Sigmoid colon (tissue), 7 donors: ENCODE measurements around the gene MIPEP. TPM values are rescaled to one million over a fixed set of nuclear protein-coding genes. Genes with fewer than 3 reads are reported as not detected.

Experiments used
- DNase-seq: peaks from one replicate; pipeline ENCODE4 v3.0.0-alpha.2; 2019
- H3K27ac ChIP-seq, 4 donors: fragments of 200-600 bp; sonication (generic); one replicate each; pipeline ENCODE4 v1.5.1; 2016 to 2019; ENCODE audit warnings: mild to moderate bottlenecking in 1 of 4
- H3K27me3 ChIP-seq, 3 donors: fragments of 200-600 bp; sonication (generic); one replicate each; pipeline ENCODE4 v1.5.1; 2019; ENCODE audit warnings: mild to moderate bottlenecking in 1 of 3
- H3K36me3 ChIP-seq, 4 donors: fragments of 200-600 bp; sonication (generic); one replicate each; pipeline ENCODE4 v1.5.1; 2016 to 2019
- H3K4me1 ChIP-seq, 4 donors: fragments of 200-600 bp; sonication (generic); one replicate each; pipeline ENCODE4 v1.5.1; 2017 to 2019
- H3K4me3 ChIP-seq, 4 donors: fragments of 200-600 bp; sonication (generic); one replicate each; pipeline ENCODE4 v1.5.1; 2017 to 2019; ENCODE audit warnings: mild to moderate bottlenecking in 2 of 4, moderate library complexity in 1 of 4
- H3K9me3 ChIP-seq, 4 donors: fragments of 200-600 bp in 3 of 4; sonication (generic) in 3 of 4; one replicate each; pipeline versions ENCODE4 v1.5.1 to v1.6.1; 2013 to 2019
- CTCF ChIP-seq, 4 experiments: fragments of 450-650 bp in 3 of 4; fragments of 200-600 bp in 1 of 4; IDR thresholded peaks; one replicate each; pipeline ENCODE4 v1.5.1; 2016 to 2019; ENCODE audit warnings: antibody characterized with exemption in 4 of 4, mild to moderate bottlenecking in 3 of 4, moderate library complexity in 2 of 4
- EP300 ChIP-seq, 4 donors: sonication (generic); formaldehyde crosslinking; IDR thresholded peaks; one replicate each; pipeline ENCODE4 v1.6.1; 2017; ENCODE audit warnings: antibody characterized with exemption in 4 of 4
- POLR2A ChIP-seq, 2 donors: fragments of 450-650 bp; IDR thresholded peaks; one replicate each; pipeline ENCODE4 v1.6.1; 2016; ENCODE audit warnings: antibody characterized with exemption in 2 of 2, mild to moderate bottlenecking in 2 of 2, moderate library complexity in 2 of 2
- POLR2AphosphoS5 ChIP-seq, 4 donors: sonication (generic); formaldehyde crosslinking; IDR thresholded peaks; one replicate each; pipeline ENCODE4 v1.6.1; 2017; ENCODE audit warnings: antibody characterized with exemption in 4 of 4
- WGBS, 2 donors: extraction: QIAGEN DNeasy Blood & Tissue Kit; methylation state at CpG; one replicate each; pipeline ENCODE4 v1.1.7; 2013; 5-methylcytosine and 5-hydroxymethylcytosine counted together
- intact Hi-C: fragments of 100-400 bp; cut with DNase I; formaldehyde crosslinking; loops from one replicate; pipeline ENCODE4 v1.15.1; 2023
- polyA plus RNA-seq, 3 donors: library from polyadenylated mRNA; stranded (reverse); fragments of 200-250 nt; gene quantifications; one replicate each; pipeline ENCODE4 v1.2.3, GENCODE V29; 2013
- total RNA-seq, 4 donors: library from RNA; depleted of rRNA; stranded (reverse); fragments of >200 nt; gene quantifications; one replicate each; pipeline ENCODE4 v1.1.0, GENCODE V29; 2016
- donor health status: healthy with polysubstance abuse.
- donor health status: Bipolar disorder and iron deficiency.
- donor health status: healthy.

The MIPEP gene
- total and polyA plus RNA-seq, 7 donors, result 10.7 to 20.5 (median 11.4) TPM

DNA sequence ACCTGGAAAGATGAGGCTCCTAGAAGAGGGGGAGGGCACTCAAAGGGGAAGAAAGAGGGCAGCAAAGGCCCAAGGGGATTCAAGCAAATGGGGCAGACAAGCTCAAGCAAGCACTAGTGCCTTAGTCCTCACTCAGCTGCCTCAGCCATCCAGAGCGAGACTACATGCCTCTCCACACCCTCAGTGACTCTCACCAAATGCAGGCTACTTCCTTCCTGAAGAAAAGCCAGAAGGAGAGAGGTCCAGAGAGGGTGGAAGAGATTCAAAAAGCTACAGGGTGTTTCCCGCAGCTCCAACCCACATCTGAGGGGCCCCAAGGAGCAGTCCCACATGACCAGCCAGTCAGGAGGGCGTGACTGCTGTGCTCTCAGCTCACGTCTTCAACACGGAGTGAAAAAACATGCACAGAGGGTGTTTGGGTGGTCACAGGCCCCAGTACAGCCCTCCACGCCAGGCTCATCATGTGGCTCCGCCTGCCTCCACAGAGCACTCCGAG is 40.5 kb downstream of the MIPEP start:
- 67 to 86% methylated on average over 8 of the region's 8 CpGs for WGBS, 2 donors
- H3K27me3 ChIP-seq, result no peaks in the 10 kb centered on the region
- H3K36me3 ChIP-seq, result peaks cover 0 to 6% (median 1%) of the 10 kb centered on the region in 4 donors
- no peaks in the 10 kb centered on the region for H3K9me3 ChIP-seq
- no peak for TF ChIP-seq CTCF (IDR thresholded peaks at IDR 0.05)
- no peak for TF ChIP-seq POLR2AphosphoS5 (IDR thresholded peaks at IDR 0.05)
- no peak for TF ChIP-seq POLR2A (IDR thresholded peaks at IDR 0.05)
- TF ChIP-seq EP300 (IDR thresholded peaks at IDR 0.05), result no peak
- DNase-seq, result no peak
- intact Hi-C loops, result no loop called here
- no peak overlapping the region for H3K4me3 ChIP-seq
- no peak overlapping the region for H3K27ac ChIP-seq
- peaks cover 0 to 10% (median 9%) of the 10 kb centered on the region in 4 donors for H3K4me1 ChIP-seq

DNA sequence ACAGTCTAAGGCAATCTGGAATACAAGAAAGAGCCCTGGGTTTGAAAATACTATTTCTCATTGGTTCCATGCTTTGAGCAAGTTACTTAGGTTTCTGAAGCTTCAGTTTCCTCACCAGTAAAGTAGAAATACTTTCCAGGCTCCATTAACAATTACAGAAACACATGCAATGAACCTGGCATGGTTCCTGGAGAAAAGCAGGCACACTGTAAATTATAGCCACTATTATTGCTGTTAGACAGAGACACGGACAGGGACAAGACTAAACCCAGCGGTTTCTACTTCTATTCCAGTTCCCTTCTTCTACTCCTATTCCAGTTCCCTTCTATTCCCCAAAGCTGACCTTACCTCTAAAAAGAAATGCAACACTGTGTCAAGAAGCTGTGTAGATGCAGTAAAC is 41.2 kb downstream of the MIPEP start:
- intact Hi-C loops, result no loop called here
- WGBS, 2 donors, result 60 to 72% methylated on average over 2 of the region's 2 CpGs
- Histone ChIP-seq H3K9me3 (no peaks in the 10 kb centered on the region), H3K36me3 (peaks cover 0 to 6% (median 2%) of the 10 kb centered on the region in 4 donors), H3K4me3 (no peak overlapping the region), H3K4me1 (peaks cover 0 to 10% (median 9%) of the 10 kb centered on the region in 4 donors), H3K27ac (no peak overlapping the region), H3K27me3 (no peaks in the 10 kb centered on the region)
- no peak for TF ChIP-seq CTCF (IDR thresholded peaks at IDR 0.05)
- TF ChIP-seq POLR2A (IDR thresholded peaks at IDR 0.05), result no peak
- TF ChIP-seq EP300 (IDR thresholded peaks at IDR 0.05), result no peak
- TF ChIP-seq POLR2AphosphoS5 (IDR thresholded peaks at IDR 0.05), result peak in 2 of 4 donors; percentile 23 to 31
- DNase-seq, result no peak

DNA sequence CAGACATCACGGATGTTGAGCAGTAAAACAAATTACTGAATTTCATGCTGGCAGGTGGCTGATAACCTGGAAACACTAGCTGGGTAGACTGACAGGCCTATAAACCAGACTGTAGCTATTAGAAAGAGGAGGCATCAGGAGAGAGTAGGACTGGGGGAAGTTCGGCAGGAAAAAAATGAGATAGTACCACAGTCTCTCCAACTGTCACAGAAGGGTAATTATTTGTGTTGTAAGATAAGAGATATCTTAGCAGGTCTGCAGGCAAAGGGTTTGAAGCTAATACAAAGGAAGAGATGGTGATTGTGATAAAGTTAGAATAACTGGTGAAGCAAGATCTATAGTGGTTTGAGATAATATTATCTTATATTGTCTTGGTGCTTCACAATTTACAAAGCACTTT is 41.7 kb downstream of the MIPEP start:
- no peak overlapping the region for H3K4me3 ChIP-seq
- H3K36me3 ChIP-seq, result peaks cover 0 to 6% (median 2%) of the 10 kb centered on the region in 4 donors
- TF ChIP-seq POLR2A (IDR thresholded peaks at IDR 0.05) (no peak), POLR2AphosphoS5 (IDR thresholded peaks at IDR 0.05) (no peak), CTCF (IDR thresholded peaks at IDR 0.05) (no peak), EP300 (IDR thresholded peaks at IDR 0.05) (no peak)
- DNase-seq, result no peak
- no peaks in the 10 kb centered on the region for H3K9me3 ChIP-seq
- WGBS, 2 donors, result 67 to 87% methylated on average over 2 of the region's 2 CpGs
- peaks cover 0 to 10% (median 9%) of the 10 kb centered on the region in 4 donors for H3K4me1 ChIP-seq
- intact Hi-C loops, result no loop called here
- H3K27me3 ChIP-seq, result no peaks in the 10 kb centered on the region
- no peak overlapping the region for H3K27ac ChIP-seq

GRCh38 chr13:23845105-23845725 is 44.0 kb downstream of the MIPEP start:
- H3K27me3 ChIP-seq, result no peaks in the 10 kb centered on the region
- no peaks in the 10 kb centered on the region for H3K9me3 ChIP-seq
- TF ChIP-seq POLR2AphosphoS5 (IDR thresholded peaks at IDR 0.05), result no peak
- no peak for TF ChIP-seq POLR2A (IDR thresholded peaks at IDR 0.05)
- no peak for TF ChIP-seq CTCF (IDR thresholded peaks at IDR 0.05)
- no peak for TF ChIP-seq EP300 (IDR thresholded peaks at IDR 0.05)
- DNase-seq, result no peak
- H3K4me1 ChIP-seq, result peaks cover 0 to 10% (median 9%) of the 10 kb centered on the region in 4 donors
- H3K27ac ChIP-seq, result no peak overlapping the region
- intact Hi-C loops, result no loop called here
- 81 to 92% methylated on average over 5 of the region's 5 CpGs for WGBS, 2 donors
- no peak overlapping the region for H3K4me3 ChIP-seq
- peaks cover 0 to 15% (median 0%) of the 10 kb centered on the region in 4 donors for H3K36me3 ChIP-seq
